K562 (cell line): Measurements from ENCODE around the gene NTN4. TPM values are rescaled to one million over a fixed set of nuclear protein-coding genes. Genes with fewer than 3 reads are reported as not detected.
A peak's percentile ranks its signal among the peaks of the same experiment; 100 is the strongest.
"Not testable (repeated sequence)": the region's sequence is repeated elsewhere in the genome, so short reads cannot be mapped to it uniquely, and the experiment has no call there.

Experiments used
- ATAC-seq: fragments of 200-7000 bp; cut with Tn5 transposase; 3 replicates; pipeline ENCODE4 v1.9.1; 2020; ENCODE audit warnings: moderate library complexity
- BruUV-seq: library from RNA; stranded (reverse); fragments of 400-500 nt; replicated peaks from 2 replicates; lab custom pipeline; 2021; lab: Mats Ljungman, UMichigan
- CTCF ChIA-PET: fragments of 300-600 bp; formaldehyde crosslinking; extraction: SDS; loops from one replicate; lab custom pipeline; 2021; ENCODE audit warnings: low intra/inter-chr PET ratio; lab: Yijun Ruan, JAX
- POLR2A ChIA-PET: fragments of 300-600, 350-650 bp; sonication (Branson Sonifier 250); formaldehyde crosslinking; extraction: SDS; loops from one replicate; lab custom pipeline; 2021; ENCODE audit warnings: antibody characterized with exemption, inconsistent platforms; lab: Yijun Ruan, JAX
- DNase-seq, 4 experiments: peaks; one replicate each; pipeline versions ENCODE4 v3.0.0 to v3.0.0-alpha.2; 2011 to 2018; ENCODE audit warnings: low spot score in 3 of 4, mixed read lengths in 3 of 4; ENCODE audit errors: extremely low read depth in 1 of 4
- FAIRE-seq: peaks from 2 replicates; lab custom pipeline; 2011; peaks lifted over from hg19 to GRCh38; lab: Jason Lieb, UNC
- H2AFZ ChIP-seq: 2 replicates; pipeline ENCODE4 v1.6.0; 2011; ENCODE audit warnings: low read depth, low read length, control low read depth, inconsistent platforms
- H3K27ac ChIP-seq: fragments of 200-600 bp; 3 replicates; pipeline ENCODE4 v1.8.0; 2011; ENCODE audit warnings: low read depth, mild to moderate bottlenecking, control low read depth, inconsistent platforms, low read length, moderate library complexity, mixed read lengths; ENCODE audit errors: extremely low read depth
- H3K27me3 ChIP-seq, 2 experiments: fragments of 300-600 bp in 1 of 2; 2 replicates in 1 of 2; 3 replicates in 1 of 2; pipeline versions ENCODE4 v1.6.0 to v1.8.0; 2011; ENCODE audit warnings: inconsistent platforms in 2 of 2, low read length in 2 of 2, mild to moderate bottlenecking in 1 of 2, mixed read lengths in 1 of 2, moderate library complexity in 1 of 2; ENCODE audit not compliant: control insufficient read depth in 2 of 2, insufficient read depth in 2 of 2
- H3K36me3 ChIP-seq: fragments of 300-600 bp; 3 replicates; pipeline ENCODE4 v1.8.0; 2011; ENCODE audit warnings: mild to moderate bottlenecking, low read length, inconsistent platforms; ENCODE audit not compliant: control insufficient read depth, insufficient read depth
- H3K4me1 ChIP-seq, 2 experiments: fragments of 200-600 bp in 1 of 2; replicated peaks in 1 of 2; 2 replicates in 1 of 2; 3 replicates in 1 of 2; pipeline versions ENCODE4 v1.5.1 to v1.8.0; 2011; ENCODE audit warnings: inconsistent platforms in 2 of 2, low read length in 2 of 2, mild to moderate bottlenecking in 1 of 2, mixed read lengths in 1 of 2, moderate library complexity in 1 of 2; ENCODE audit not compliant: control insufficient read depth in 2 of 2, insufficient read depth in 2 of 2
- H3K4me2 ChIP-seq: 2 replicates; pipeline ENCODE4 v1.6.1; 2011; ENCODE audit warnings: low read length, control low read depth, inconsistent platforms, mixed read lengths; ENCODE audit not compliant: insufficient read depth
- H3K4me3 ChIP-seq: fragments of 200-600 bp; sonication (generic), shearing (Covaris generic); 2 replicates; pipeline ENCODE4 v1.5.1; 2016; ENCODE audit warnings: control low read depth, inconsistent platforms
- H3K79me2 ChIP-seq: fragments of 200-600 bp; 3 replicates; pipeline ENCODE4 v1.8.0; 2011; ENCODE audit warnings: low read length, inconsistent platforms; ENCODE audit not compliant: control insufficient read depth, insufficient read depth
- H3K9ac ChIP-seq, 2 experiments: 2 replicates each; pipeline versions ENCODE4 v1.6.0 to v1.6.1; 2011; ENCODE audit warnings: low read depth in 2 of 2, low read length in 2 of 2, control low read depth in 1 of 2, inconsistent platforms in 1 of 2, mild to moderate bottlenecking in 1 of 2, mixed read lengths in 1 of 2; ENCODE audit not compliant: insufficient read depth in 1 of 2
- H3K9me1 ChIP-seq: one replicate; pipeline ENCODE4 v1.6.0; 2011; ENCODE audit warnings: inconsistent platforms, mild to moderate bottlenecking, low read length, moderate library complexity; ENCODE audit not compliant: control insufficient read depth, insufficient read depth
- H3K9me3 ChIP-seq: replicated peaks from 2 replicates; pipeline ENCODE4 v1.5.1; 2011; ENCODE audit warnings: low read depth, low read length, inconsistent platforms; ENCODE audit not compliant: control insufficient read depth, insufficient read depth
- H4K20me1 ChIP-seq: replicated peaks from 2 replicates; pipeline ENCODE4 v1.6.1; 2011; ENCODE audit warnings: low read length, inconsistent platforms, mixed read lengths; ENCODE audit not compliant: control insufficient read depth, insufficient read depth
- CBX3 ChIP-seq, 2 experiments: IDR thresholded peaks; 1 replicate in 1 of 2; 2 replicates in 1 of 2; pipeline ENCODE4 v1.6.1; 2012; ENCODE audit warnings: inconsistent platforms in 2 of 2, low read length in 2 of 2, borderline replicate concordance in 1 of 2, control low read depth in 1 of 2
- FUS ChIP-seq: fragments of 200-400 bp; formaldehyde crosslinking; optimal IDR thresholded peaks from 2 replicates; pipeline ENCODE3; 2017; ENCODE audit warnings: low read depth, low read length
- HEY1 ChIP-seq: fragments of 250-450 bp; sonication (Bioruptor Pico); IDR thresholded peaks from 2 replicates; pipeline ENCODE4 v1.5.0; 2020; ENCODE audit warnings: mild to moderate bottlenecking, moderate library complexity, borderline replicate concordance
- IFI16 ChIP-seq: fragments of 250-450 bp; sonication (Bioruptor Pico); IDR thresholded peaks from 2 replicates; pipeline ENCODE4 v2.1.2; 2022; ENCODE audit warnings: mild to moderate bottlenecking, inconsistent platforms
- LARP7 ChIP-seq: fragments of 450-650 bp; IDR thresholded peaks from 2 replicates; pipeline ENCODE4 v1.6.1; 2016
- ZNF263 ChIP-seq: sonication (generic); formaldehyde crosslinking; IDR thresholded peaks from 2 replicates; pipeline ENCODE4 v1.8.0; 2022; ENCODE audit warnings: mild to moderate bottlenecking, missing genetic modification reagents, borderline replicate concordance
- WGBS: fragments of 100-300 bp; shearing (Covaris generic); methylation state at CpG from one replicate; pipeline ENCODE4 v1.1.6; 2016; ENCODE audit warnings: low coverage, mixed read lengths; ENCODE audit not compliant: insufficient coverage; ENCODE audit errors: missing lambda C conversion rate; 5-methylcytosine and 5-hydroxymethylcytosine counted together
- in situ Hi-C: fragments of 300-500 bp; cut with MboI; formaldehyde crosslinking; loops from 4 replicates; pipeline ENCODE4 v1.15.0; 2018; ENCODE audit warnings: inconsistent platforms, mixed read lengths
- intact Hi-C: fragments of 100-400 bp; cut with micrococcal nuclease; formaldehyde crosslinking; loops from 2 replicates; pipeline ENCODE4 v1.14.2; 2022
- polyA plus RNA-seq, 8 experiments: library from polyadenylated mRNA; depleted of rRNA in 4 of 8; stranded (reverse) in 5 of 8; unstranded in 3 of 8; fragments of >200 nt; fragmentation: Nextera tagmentation in 2 of 8; fragmentation: Illumina TruSeq in 1 of 8; extraction: Ambion mirVana in 2 of 8; extraction: Trizol in 1 of 8; gene quantifications; 2 replicates each; pipeline versions ENCODE4 v1.2.1 to v1.2.3, GENCODE V29; 2011 to 2014; ENCODE audit warnings: inconsistent platforms in 1 of 8, missing spikeins in 1 of 8
- total RNA-seq, 7 experiments: library from RNA; depleted of rRNA in 6 of 7; stranded (reverse); fragments of >200 nt in 6 of 7; fragmentation: Illumina TruSeq in 2 of 7; extraction: Trizol in 2 of 7; gene quantifications; 2 replicates each; pipeline versions ENCODE4 v1.2.1 to v1.2.3, GENCODE V29; 2011 to 2021; ENCODE audit warnings: low replicate concordance in 1 of 7
- TF ChIP-seq, protein P1 (sequence below), 2 experiments: fragments of 450-650 bp in 1 of 2; sonication (generic) in 1 of 2; formaldehyde crosslinking in 1 of 2; IDR thresholded peaks; 2 replicates each; pipeline versions ENCODE4 v1.7.1 to v1.9.0; 2016 to 2022; ENCODE audit warnings: inconsistent platforms in 1 of 2, mild to moderate bottlenecking in 1 of 2, missing genetic modification reagents in 1 of 2

NTN4 gene
- total and polyA plus RNA-seq, 9 of the 15 experiments (the other 6 are each of a cell fraction or from before 2014, with no cell fraction given), result 0.13 TPM; not detected in 8

DNA sequence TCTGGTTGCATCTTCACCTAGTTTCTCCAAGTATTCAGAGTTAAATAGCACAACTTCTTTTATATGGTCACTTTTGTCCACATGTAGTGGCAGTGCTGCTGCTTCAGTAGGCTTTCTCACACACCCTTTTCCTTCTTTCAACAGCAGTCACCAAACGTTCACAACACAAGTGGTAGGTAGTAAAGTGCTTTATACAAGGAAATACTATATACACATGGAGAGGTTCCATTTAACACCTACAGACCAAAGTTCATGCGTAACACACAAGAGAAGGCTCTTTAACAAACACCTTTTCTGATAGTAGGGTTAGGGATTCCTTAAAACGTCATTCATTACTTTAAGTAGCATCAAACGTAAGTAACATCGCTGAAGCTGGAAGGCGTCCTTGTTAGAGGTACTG lies 132.2 kb downstream of the NTN4 start (continued):
- TF ChIP-seq LARP7, result no peak
- no peak for TF ChIP-seq CBX3 (IDR thresholded peaks at IDR 0.05; ENCODE audit: borderline replicate concordance in 1 of 2, low read length in 2 of 2)
- TF ChIP-seq HEY1 (CRISPR knock-in tag), result no peak
- TF ChIP-seq FUS, result no peak
- no peak for TF ChIP-seq IFI16 (CRISPR knock-in tag)
- no peak for TF ChIP-seq ZNF263 (CRISPR knock-in tag)
- TF ChIP-seq, protein P1, sequence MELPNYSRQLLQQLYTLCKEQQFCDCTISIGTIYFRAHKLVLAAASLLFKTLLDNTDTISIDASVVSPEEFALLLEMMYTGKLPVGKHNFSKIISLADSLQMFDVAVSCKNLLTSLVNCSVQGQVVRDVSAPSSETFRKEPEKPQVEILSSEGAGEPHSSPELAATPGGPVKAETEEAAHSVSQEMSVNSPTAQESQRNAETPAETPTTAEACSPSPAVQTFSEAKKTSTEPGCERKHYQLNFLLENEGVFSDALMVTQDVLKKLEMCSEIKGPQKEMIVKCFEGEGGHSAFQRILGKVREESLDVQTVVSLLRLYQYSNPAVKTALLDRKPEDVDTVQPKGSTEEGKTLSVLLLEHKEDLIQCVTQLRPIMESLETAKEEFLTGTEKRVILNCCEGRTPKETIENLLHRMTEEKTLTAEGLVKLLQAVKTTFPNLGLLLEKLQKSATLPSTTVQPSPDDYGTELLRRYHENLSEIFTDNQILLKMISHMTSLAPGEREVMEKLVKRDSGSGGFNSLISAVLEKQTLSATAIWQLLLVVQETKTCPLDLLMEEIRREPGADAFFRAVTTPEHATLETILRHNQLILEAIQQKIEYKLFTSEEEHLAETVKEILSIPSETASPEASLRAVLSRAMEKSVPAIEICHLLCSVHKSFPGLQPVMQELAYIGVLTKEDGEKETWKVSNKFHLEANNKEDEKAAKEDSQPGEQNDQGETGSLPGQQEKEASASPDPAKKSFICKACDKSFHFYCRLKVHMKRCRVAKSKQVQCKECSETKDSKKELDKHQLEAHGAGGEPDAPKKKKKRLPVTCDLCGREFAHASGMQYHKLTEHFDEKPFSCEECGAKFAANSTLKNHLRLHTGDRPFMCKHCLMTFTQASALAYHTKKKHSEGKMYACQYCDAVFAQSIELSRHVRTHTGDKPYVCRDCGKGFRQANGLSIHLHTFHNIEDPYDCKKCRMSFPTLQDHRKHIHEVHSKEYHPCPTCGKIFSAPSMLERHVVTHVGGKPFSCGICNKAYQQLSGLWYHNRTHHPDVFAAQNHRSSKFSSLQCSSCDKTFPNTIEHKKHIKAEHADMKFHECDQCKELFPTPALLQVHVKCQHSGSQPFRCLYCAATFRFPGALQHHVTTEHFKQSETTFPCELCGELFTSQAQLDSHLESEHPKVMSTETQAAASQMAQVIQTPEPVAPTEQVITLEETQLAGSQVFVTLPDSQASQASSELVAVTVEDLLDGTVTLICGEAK (IDR thresholded peaks at IDR 0.05), result no peak
- TF ChIP-seq, protein P1 (CRISPR knock-in tag; IDR thresholded peaks at IDR 0.05), result no peak

DNA sequence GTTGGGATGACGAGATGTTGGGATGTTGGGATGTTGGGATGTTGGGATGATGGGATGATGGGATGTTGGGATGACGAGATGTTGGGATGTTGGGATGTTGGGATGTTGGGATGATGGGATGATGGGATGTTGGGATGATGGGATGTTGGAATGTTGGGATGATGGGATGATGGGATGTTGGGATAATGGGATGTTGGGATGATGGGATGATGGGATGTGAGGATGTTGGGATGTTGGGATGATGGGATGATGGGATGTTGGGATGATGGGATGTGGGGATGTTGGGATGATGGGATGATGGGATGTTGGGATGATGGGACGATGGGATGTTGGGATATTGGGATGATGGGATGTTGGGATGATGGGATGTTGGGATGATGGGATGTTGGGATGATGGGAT lies 135.9 kb downstream of the NTN4 start:
- DNase-seq, CTCF ChIA-PET, H3K4me3 ChIP-seq, H4K20me1 ChIP-seq, H3K9ac ChIP-seq, H3K27ac ChIP-seq, H3K4me2 ChIP-seq, H3K9me1 ChIP-seq, H3K4me1 ChIP-seq, H3K27me3 ChIP-seq, H2AFZ ChIP-seq, ATAC-seq, in situ Hi-C loops, intact Hi-C loops, BruUV-seq, H3K9me3 ChIP-seq, H3K79me2 ChIP-seq, POLR2A ChIA-PET, H3K36me3 ChIP-seq: not testable (repeated sequence)
- 0% methylated on average over 2 of the region's 3 CpGs for WGBS
- FAIRE-seq, result peak; percentile 75
